ENCODE measurements around the gene ONECUT1.

Gene ONECUT1

GRCh38 chr15:52737720-52738119 lies 52.4 kb downstream of the ONECUT1 start:
- peak; percentile 32 for DNase-seq (ENCODE audit: low read depth)
- H3K4me3 ChIP-seq (ENCODE audit: low read depth, low read length): no peak overlapping the region

GRCh38 chr15:52735231-52736089 lies 54.7 kb downstream of the ONECUT1 start:
- H3K4me3 ChIP-seq (ENCODE audit: low read depth, low read length): no peak overlapping the region
- DNase-seq (ENCODE audit: low read depth): no peak

- H3K4me3 ChIP-seq (ENCODE audit: low read depth, low read length): no peak overlapping the region
- DNase-seq (ENCODE audit: low read depth): no peak
Measured at GRCh38 chr15:52734329-52734728, 55.8 kb downstream of the ONECUT1 start.

GRCh38 chr15:52733696-52734255 lies 56.4 kb downstream of the ONECUT1 start:
- H3K4me3 ChIP-seq (ENCODE audit: low read depth, low read length): no peak overlapping the region
- no peak for DNase-seq (ENCODE audit: low read depth)

DNA sequence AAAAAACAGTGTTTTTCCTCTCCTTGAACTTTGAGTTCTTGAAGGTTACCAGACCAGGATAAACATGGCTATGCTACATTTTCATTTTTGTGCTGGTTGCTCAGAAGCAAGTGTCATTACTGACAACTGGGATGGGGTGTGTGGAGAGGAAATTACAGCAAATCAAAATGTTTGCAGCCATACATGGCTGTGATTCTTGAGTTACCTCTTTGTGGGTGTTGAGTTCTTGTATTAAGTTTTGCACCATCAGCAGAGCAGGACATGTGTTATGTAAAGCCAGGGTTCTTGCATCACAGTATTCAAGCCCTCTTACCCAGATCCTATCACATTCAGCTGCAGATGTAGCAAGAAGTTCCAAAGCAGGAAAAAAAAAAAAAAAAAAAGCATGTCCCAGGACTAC lies 57.0 kb downstream of the ONECUT1 start:
- H3K4me3 ChIP-seq (ENCODE audit: low read depth, low read length): no peak overlapping the region
- DNase-seq (ENCODE audit: low read depth): peak; percentile 57

GRCh38 chr15:52732551-52732950 lies 57.6 kb downstream of the ONECUT1 start:
- DNase-seq (ENCODE audit: low read depth): no peak

GRCh38 chr15:52731732-52732470 lies 58.2 kb downstream of the ONECUT1 start:
- DNase-seq (ENCODE audit: low read depth): no peak
- no peak overlapping the region for H3K4me3 ChIP-seq (ENCODE audit: low read depth, low read length)

More at GRCh38 chr15:52732551-52732950, 57.6 kb downstream of the ONECUT1 start:
- no peak overlapping the region for H3K4me3 ChIP-seq (ENCODE audit: low read depth, low read length)

GRCh38 chr15:52731004-52731403 lies 59.1 kb downstream of the ONECUT1 start:
- DNase-seq (ENCODE audit: low read depth): no peak
- no peak overlapping the region for H3K4me3 ChIP-seq (ENCODE audit: low read depth, low read length)

- no peak overlapping the region for H3K4me3 ChIP-seq (ENCODE audit: low read depth, low read length)
- no peak for DNase-seq (ENCODE audit: low read depth)
Measured at GRCh38 chr15:52730594-52730993, 59.5 kb downstream of the ONECUT1 start.

DNA sequence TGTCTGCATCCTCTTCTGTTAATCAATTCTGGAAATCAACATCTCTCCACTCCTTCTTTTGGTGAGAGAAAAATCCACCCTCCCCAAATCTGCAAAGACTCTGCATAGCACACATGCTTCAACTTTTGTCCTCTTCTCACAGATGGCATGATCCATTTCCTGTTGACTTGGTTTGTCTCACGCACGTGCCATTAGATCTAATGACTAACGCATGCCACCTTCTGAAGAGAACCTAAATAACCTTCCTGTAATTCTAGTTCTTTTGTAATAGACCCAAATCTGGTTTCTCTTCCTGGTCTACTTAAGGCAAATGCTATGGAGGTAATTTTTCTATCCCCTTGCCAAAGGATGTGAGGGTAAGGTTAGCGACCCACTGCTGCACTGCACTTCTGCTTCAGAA lies 60.0 kb downstream of the ONECUT1 start:
- DNase-seq (ENCODE audit: low read depth): no peak
- H3K4me3 ChIP-seq (ENCODE audit: low read depth, low read length): no peak overlapping the region

DNA sequence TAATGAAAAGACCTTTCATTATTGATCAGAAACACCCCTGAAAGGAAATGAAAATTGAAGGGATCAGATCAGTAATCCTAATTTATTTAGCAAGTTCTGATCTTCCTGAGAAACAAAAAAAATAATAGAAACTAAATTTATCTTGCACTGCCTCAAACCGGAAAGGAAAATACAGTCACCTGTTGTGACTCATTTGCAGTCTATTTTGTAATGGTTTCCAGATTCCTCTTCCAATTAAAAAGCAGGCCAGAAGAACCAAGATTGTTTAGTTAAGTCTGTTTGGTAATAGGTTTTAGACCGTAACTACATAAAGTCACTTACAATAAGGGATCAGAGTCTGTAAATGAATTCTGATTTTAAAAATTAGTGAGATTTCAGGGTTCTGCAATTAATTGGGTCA lies 61.2 kb downstream of the ONECUT1 start:
- DNase-seq (ENCODE audit: low read depth): no peak

GRCh38 chr15:52727815-52728214 lies 62.3 kb downstream of the ONECUT1 start:
- no peak for DNase-seq (ENCODE audit: low read depth)
- no peak overlapping the region for H3K4me3 ChIP-seq (ENCODE audit: low read depth, low read length)

More for the DNA sequence above, 61.2 kb downstream of the ONECUT1 start:
- H3K4me3 ChIP-seq (ENCODE audit: low read depth, low read length): no peak overlapping the region

- no peak overlapping the region for H3K4me3 ChIP-seq (ENCODE audit: low read depth, low read length)
- DNase-seq (ENCODE audit: low read depth): no peak
Measured at GRCh38 chr15:52726195-52726594, 63.9 kb downstream of the ONECUT1 start.

DNA sequence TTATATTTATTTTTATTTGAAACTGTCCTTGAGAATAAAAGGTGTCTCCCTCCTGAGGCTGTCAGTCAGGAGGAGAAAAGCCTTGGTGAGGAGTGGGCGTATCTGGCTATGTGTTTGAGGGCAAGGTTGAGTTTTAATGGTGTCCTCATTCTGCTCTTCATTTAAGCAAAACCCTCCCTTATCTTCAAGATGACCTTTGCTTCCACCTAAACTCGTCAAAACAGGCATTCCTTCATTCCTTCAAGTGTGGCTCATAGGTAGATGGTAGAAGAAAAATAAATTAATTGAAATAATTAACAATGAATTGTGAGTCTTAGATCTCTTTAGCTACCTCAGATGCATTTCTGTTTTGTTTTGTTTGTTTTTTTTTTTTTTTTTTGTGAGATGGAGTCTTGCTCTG lies 71.6 kb downstream of the ONECUT1 start:
- DNase-seq (ENCODE audit: low read depth): no peak

DNA sequence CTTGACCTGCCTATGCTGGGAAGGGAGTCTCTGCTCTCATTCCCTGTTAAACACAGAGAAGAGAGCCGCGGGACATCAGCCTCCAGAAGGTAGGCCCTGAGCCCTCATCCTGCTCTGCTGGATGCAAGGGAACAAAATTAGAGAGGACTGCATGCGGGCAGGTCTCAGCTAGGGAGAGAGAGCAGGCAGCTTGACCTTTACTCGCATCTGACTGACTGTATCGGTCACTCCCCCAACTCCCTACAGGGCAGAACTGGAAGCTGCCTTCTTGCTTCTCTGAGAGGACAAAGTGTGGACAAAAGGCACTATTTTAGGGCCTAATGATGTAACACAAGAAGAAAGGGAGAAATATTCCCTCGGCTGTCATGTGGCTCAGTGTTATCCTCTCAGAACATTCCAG lies 72.2 kb downstream of the ONECUT1 start:
- no peak for DNase-seq (ENCODE audit: low read depth)
- H3K4me3 ChIP-seq (ENCODE audit: low read depth, low read length): no peak overlapping the region

More for the DNA sequence above, 71.6 kb downstream of the ONECUT1 start:
- H3K4me3 ChIP-seq (ENCODE audit: low read depth, low read length): no peak overlapping the region

DNA sequence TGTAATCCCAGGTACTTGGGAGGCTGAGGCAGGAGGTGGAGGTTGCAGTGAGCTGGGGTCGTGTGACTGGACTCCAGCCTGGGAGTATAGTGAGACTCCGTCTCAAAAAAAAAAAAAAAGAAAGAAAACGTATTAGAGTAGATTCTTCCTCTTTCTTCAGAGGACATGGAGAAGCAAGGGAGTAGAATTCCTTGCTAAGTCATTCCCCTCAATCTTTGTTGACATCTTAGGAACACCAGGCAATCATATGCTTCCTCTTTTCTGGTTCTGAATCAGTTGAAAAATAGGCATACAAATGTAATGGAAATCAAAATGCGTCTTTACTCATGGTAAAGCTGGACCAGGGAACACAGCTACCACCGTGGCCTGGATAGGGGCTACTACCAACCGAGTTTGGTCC lies 72.7 kb downstream of the ONECUT1 start:
- H3K4me3 ChIP-seq (ENCODE audit: low read depth, low read length): no peak overlapping the region
- no peak for DNase-seq (ENCODE audit: low read depth)

GRCh38 chr15:52716536-52716935 lies 73.6 kb downstream of the ONECUT1 start:
- H3K4me3 ChIP-seq (ENCODE audit: low read depth, low read length): no peak overlapping the region

DNA sequence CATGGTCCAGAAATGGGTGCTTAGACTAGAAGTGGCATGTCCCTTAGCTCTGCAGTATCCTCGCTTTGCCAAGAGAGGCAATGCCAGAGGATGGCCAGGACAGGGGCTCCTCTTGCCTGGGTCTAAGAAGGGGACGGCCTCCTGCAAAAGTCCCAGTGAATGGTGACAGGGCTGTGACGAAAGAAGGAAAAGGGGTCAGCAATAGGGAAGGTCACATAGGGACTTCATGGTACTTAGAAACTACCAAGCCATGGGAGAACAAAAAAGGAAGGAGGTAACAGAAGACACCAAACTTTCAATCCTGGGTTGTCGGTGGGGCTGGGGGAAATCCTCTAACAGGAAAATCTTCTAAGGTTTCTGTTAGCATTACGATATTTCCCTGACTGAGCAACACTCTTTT lies 74.7 kb downstream of the ONECUT1 start:
- DNase-seq (ENCODE audit: low read depth): no peak
- no peak overlapping the region for H3K4me3 ChIP-seq (ENCODE audit: low read depth, low read length)

More at GRCh38 chr15:52716536-52716935, 73.6 kb downstream of the ONECUT1 start:
- DNase-seq (ENCODE audit: low read depth): no peak

GRCh38 chr15:52714968-52715367 lies 75.2 kb downstream of the ONECUT1 start:
- DNase-seq (ENCODE audit: low read depth): no peak
- H3K4me3 ChIP-seq (ENCODE audit: low read depth, low read length): no peak overlapping the region

DNA sequence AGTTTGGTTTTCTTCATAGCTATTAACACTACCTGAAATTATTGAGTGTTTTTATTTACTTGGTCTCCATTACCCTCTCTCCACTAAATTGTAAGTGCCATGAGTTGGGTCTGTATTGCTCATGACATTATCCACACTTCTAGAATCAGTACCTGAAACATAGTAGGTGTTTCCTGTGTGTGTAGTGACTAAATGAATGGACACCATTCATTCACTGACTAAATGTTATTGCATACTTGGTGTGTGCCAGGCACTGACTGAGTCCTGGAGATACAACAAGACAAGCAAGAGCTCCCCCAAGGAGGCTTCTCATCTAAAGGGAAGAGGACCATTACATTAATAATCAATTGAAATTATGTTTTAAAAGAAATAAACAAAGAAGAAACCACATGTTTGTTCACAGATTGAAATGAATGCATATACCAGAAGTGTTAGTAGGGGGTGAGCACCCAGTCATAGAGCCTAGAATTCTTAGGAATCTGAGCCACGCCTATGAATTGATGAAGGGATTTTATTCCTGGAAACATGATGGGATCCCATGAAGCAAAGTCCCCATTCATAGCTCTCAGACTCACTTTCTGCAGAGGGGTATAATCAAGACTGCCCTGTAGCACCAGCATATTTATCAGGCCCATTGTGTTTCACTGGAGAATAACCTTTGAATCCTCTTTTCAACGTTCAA lies 79.3 kb downstream of the ONECUT1 start:
- DNase-seq (ENCODE audit: low read depth): no peak
- H3K4me3 ChIP-seq (ENCODE audit: low read depth, low read length): no peak overlapping the region

All from skeletal muscle cell (primary cell).